Subcutaneous preadipocyte (primary cell): ENCODE data around the gene C5AR1. TPM values are rescaled to one million over a fixed set of nuclear protein-coding genes. Genes with fewer than 3 reads are reported as not detected.

Source experiments
- total RNA-seq: library from RNA; depleted of rRNA; stranded (reverse); fragments of >200 nt; gene quantifications from 2 replicates; pipeline ENCODE4 v1.2.3, GENCODE V29; 2012

The C5AR1 gene
- total RNA-seq = 0.37 TPM in 1 of 2 replicates, not detected in the other

DNA sequence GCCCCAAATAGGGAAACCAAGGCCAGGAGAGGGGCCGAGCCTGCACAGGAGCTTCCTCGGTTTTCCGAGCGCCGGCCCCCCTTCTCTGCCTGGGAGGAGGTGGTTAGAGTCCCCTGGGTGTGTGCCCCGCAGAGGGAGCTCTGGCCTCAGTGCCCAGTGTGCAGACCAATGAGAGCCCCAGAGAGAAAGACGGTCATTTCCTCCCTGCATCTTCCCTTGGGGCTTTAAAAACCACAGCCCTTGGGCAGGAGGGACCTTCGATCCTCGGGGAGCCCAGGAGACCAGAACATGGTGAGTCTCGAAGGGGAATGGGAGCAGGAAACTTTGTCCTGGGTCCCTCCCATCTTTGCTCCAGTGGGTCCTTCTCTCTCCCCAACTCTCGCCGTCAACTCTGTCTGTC, at the start of gene C5AR1:
Gene C5AR1 (plus strand): TSS at position 254 of the 400 bp plus-strand sequence. CDS start 35 bp downstream, at position 289.

DNA sequence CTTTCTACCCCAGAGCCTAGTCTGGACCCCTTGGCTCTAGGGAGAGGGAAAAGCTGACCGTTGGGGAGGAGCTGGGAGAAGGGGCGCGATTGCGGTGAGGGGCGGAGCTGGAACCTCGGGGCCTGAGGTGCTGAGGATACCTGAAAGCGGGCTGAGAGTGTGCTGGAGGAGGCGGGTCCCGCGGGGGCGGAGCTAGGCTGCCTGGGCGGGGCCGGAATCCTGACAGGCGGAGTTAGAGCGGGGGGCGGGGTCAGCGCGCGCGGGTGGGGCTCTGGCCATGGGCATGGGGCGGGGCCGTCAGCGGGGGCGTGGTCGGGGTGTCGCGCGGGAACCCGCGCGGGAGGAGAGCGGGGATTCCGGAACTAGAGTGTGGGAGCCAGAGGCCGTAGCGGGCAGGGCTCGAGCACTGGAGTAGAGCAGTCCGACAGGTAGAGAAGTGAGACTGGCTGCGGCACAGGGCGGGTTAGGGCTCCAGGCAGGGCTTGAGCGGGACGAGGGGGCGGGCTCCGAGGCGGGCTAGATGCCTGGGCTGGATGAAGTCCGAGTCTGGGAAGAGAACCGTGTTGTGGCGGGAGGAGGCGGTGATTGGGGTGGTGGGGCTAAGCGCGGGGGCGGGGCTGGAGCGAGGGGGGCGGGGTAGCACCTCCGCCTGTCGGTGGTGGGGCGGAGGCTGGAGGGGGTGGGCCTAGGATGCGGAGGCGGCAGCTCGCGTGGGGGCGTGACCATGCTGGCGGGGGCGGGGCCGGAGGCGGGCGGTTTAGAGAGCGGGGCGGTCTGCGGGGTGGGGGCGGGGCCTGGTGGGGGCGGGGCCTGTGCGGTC, 35.4 kb upstream of the C5AR1 start, which contains the start of gene INAFM1:
Gene INAFM1 (plus strand): TSS at position 815 of the 820 bp plus-strand sequence. CDS start 35 bp downstream, outside the sequence.

DNA sequence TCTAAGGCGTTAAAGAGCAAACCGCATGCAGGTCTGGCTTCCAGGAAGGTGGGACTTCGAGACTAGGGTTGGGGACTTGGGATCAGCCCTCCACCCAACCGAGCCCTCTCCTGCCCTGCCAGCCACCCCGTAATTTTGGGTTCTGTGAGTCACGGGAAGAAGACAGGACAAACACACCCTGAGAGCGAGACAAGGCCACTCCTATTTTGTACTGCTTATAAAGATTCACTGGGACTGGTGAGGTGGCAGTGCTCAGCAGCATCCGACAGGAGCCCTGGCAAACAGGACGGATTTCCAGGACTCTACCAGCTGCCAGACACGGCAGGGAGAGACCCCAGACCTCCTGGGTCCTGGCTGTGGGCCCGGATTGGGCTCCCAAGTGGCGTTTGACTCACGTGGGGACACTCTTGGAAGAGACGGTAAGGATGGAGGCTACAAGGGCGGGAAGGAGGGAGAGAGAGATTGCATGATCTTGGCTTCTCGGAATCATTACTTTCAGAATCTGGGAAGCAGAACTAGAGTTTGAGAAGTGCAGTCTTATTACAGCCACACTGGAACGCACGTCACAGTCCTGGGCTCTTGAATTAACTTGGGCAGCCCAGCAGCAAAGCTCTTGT, 22.4 kb downstream of the C5AR1 start, which contains the start of gene C5AR2:
Gene C5AR2 (plus strand): TSS at position 245 of the 617 bp plus-strand sequence. CDS start 8,625 bp downstream, outside the sequence.

DNA sequence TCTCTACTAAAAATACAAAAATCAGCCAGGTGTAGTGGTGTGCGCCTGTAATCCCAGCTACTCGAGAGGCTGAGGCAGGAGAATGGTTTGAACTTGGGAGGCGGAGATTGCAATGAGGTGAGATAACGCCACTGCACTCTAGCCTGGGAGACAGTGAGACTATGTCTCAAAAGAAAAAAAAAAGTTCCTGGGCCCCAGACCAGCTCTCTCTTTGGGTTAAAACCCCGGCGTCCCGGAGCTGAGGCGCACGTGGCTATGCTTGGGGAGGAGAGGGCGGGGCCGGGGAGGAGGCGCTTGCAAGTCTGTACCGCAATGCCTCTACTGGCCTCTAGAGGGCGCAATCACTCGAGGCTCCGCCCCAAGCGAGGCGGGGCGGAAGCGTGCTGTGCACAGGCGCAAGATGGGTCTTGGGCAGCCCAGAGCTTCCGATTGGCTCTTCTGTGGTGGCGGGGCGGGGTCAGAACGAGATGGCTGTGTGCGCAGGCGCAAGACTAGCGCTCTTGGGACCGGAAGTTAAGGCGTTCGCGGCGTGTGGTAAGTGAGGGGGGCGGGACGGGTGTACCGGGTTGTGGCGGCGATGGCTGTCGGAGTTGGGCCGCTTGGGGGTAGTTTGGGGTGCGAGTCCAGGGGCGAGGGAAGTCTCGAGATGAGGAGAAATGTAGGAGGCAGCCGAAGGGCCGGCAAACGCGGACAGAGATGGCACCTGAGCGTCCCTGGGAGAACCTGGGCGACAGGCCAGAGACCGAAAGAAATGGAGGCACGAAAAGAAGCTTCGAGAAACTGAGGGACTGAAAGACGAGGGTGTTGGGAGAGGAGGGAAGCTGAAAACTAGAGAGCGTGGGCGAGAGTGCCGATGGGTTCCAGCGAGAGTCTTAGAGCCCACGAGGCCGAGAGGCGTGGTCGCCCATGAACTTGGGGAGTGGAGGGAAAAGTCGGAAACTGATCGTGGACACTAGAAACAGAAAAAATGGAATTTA, 39.4 kb downstream of the C5AR1 start, which contains the start of gene DHX34:
Gene DHX34 (plus strand): TSS at position 497 of the 977 bp plus-strand sequence. CDS start 3,716 bp downstream, outside the sequence.

Other genes starting within 250 kb of the C5AR1 start
- 14.7 and 23.1 TPM in 2 replicates for gene ZC3H4, start 196.1 kb upstream of the C5AR1 start, total RNA-seq
- gene SAE1, start 179.0 kb upstream of the C5AR1 start, total RNA-seq = 106 and 128 TPM in 2 replicates
- gene BBC3, start 78.7 kb upstream of the C5AR1 start, total RNA-seq = 9.8 and 10.3 TPM in 2 replicates
- gene CCDC9, start 53.3 kb upstream of the C5AR1 start, total RNA-seq = 5.3 and 5.5 TPM in 2 replicates
- gene INAFM1, start 35.0 kb upstream of the C5AR1 start, total RNA-seq = 1.2 and 1.5 TPM in 2 replicates
- under 0.01 and 0.20 TPM in 2 replicates for gene C5AR2, start 22.3 kb downstream of the C5AR1 start, total RNA-seq
- 12.9 and 22.7 TPM in 2 replicates for gene DHX34, start 39.5 kb downstream of the C5AR1 start, total RNA-seq
- 20.1 and 34.9 TPM in 2 replicates for gene MEIS3, start 109.7 kb downstream of the C5AR1 start, total RNA-seq
- gene SLC8A2, start 162.0 kb downstream of the C5AR1 start, total RNA-seq = not detected in 2 replicates
- gene KPTN, start 174.4 kb downstream of the C5AR1 start, total RNA-seq = 3.3 and 3.5 TPM in 2 replicates
- 59.4 and 63.6 TPM in 2 replicates for gene NAPA, start 205.2 kb downstream of the C5AR1 start, total RNA-seq